ENCODE data around the gene VGF.

The VGF gene

GRCh38 chr7:101180130-101180755 is 14.9 kb upstream of the VGF start, which contains the start of gene NAT16:
Gene NAT16 (minus strand): TSS chr7:101180293. CDS start chr7:101174807, 5,486 bp downstream.
- TF ChIP-seq CTCF (IDR thresholded peaks at IDR 0.05; ENCODE audit: low read length, missing control alignments), result no peak
- no peak within 1 kb of the TSS for H3K4me3 ChIP-seq (replicated peaks; ENCODE audit: low read depth, low read length)
- no peak for DNase-seq (ENCODE audit: low read depth)

GRCh38 chr7:101179713-101180112 is 14.3 kb upstream of the VGF start:
- no peak for DNase-seq (ENCODE audit: low read depth)
- TF ChIP-seq CTCF (IDR thresholded peaks at IDR 0.05; ENCODE audit: low read length, missing control alignments), result no peak
- H3K4me3 ChIP-seq (replicated peaks; ENCODE audit: low read depth, low read length), result no peak overlapping the region

- H3K4me3 ChIP-seq (replicated peaks; ENCODE audit: low read depth, low read length), result no peak overlapping the region
- DNase-seq (ENCODE audit: low read depth), result no peak
- TF ChIP-seq CTCF (IDR thresholded peaks at IDR 0.05; ENCODE audit: low read length, missing control alignments), result no peak
Measured at GRCh38 chr7:101179117-101179516, 13.7 kb upstream of the VGF start.

GRCh38 chr7:101177644-101178043 is 12.3 kb upstream of the VGF start:
- TF ChIP-seq CTCF (IDR thresholded peaks at IDR 0.05; ENCODE audit: low read length, missing control alignments), result no peak
- peak; percentile 77 for DNase-seq (ENCODE audit: low read depth)
- no peak overlapping the region for H3K4me3 ChIP-seq (replicated peaks; ENCODE audit: low read depth, low read length)

- no peak for TF ChIP-seq CTCF (IDR thresholded peaks at IDR 0.05; ENCODE audit: low read length, missing control alignments)
- no peak for DNase-seq (ENCODE audit: low read depth)
- no peak overlapping the region for H3K4me3 ChIP-seq (replicated peaks; ENCODE audit: low read depth, low read length)
Measured at GRCh38 chr7:101175664-101176063, 10.3 kb upstream of the VGF start.

- H3K4me3 ChIP-seq (replicated peaks; ENCODE audit: low read depth, low read length), result no peak overlapping the region
- TF ChIP-seq CTCF (IDR thresholded peaks at IDR 0.05; ENCODE audit: low read length, missing control alignments), result no peak
- no peak for DNase-seq (ENCODE audit: low read depth)
Measured at GRCh38 chr7:101174322-101174854, 9.0 kb upstream of the VGF start.

- TF ChIP-seq CTCF (IDR thresholded peaks at IDR 0.05; ENCODE audit: low read length, missing control alignments), result no peak
- no peak overlapping the region for H3K4me3 ChIP-seq (replicated peaks; ENCODE audit: low read depth, low read length)
- DNase-seq (ENCODE audit: low read depth), result peak; percentile 58
Measured at GRCh38 chr7:101173752-101174244, 8.4 kb upstream of the VGF start.

Measured in fibroblast of pulmonary artery (primary cell).